HG03095 (cell line): Measurements from ENCODE around the gene BLVRA.

Experiments
- ATAC-seq: cut with Tn5 transposase; IDR thresholded peaks from one replicate; pipeline ENCODE4 v1.9.1; 2021; ENCODE audit warnings: moderate library complexity; ENCODE audit not compliant: unreplicated experiment

Gene BLVRA

DNA sequence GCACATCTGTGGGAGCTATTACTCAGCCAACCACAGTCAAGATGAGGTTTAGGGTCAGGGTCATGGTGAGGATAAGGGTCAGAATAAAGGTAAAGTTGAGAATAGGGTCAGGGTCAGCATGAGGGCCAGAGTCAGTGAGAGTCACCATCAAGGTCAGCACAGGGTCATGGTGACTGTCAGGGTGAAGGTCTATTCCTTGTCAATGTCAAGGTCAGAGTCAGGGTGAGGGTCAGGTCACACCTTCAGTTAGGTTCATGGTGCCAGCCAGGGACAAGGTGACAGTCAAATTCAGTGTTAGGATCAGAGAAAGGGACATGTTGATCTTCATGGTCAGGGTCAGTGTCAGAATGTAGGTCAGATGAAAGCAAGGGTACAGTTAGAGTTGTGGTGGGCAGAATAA lies 96.7 kb downstream of the BLVRA start:
- ATAC-seq: no peak

DNA sequence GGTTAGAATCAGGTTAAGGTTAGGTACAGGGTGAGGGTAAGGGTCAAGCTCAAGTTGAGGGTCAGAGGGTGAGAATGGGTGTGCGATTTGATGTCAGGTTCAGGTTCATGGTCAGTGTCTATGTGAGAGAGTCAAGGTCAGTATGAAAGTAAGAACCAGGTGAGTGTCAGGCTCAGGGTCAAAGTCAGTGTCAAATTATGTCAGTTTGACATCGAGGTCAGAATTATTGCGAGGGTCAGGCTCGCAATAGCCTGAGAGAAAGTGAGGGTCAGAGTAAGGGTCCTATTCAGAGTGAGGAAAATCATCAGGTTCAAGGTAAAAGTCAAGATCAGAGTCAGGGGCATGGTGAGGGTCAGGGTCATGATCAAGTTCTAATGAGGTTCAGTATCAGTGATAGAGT lies 97.8 kb downstream of the BLVRA start:
- no peak for ATAC-seq
